IMR-90 (cell line): ENCODE data around the gene SLC6A12. TPM values are rescaled to one million over a fixed set of nuclear protein-coding genes. Genes with fewer than 3 reads are reported as not detected.

ENCODE experiments used
- ATAC-seq: fragments of 200-7000 bp; cut with Tn5 transposase; 2 replicates; pipeline ENCODE4 v1.9.1; 2020; ENCODE audit warnings: low read depth, mild to moderate bottlenecking, moderate library complexity
- BruUV-seq: library from RNA; stranded (reverse); fragments of 400-500 nt; replicated peaks from 2 replicates; lab custom pipeline; 2021; lab: Mats Ljungman, UMichigan
- CTCF ChIA-PET: fragments of 300-600 bp; formaldehyde crosslinking; extraction: SDS; loops from one replicate; lab custom pipeline; 2021; ENCODE audit warnings: antibody characterized with exemption; lab: Yijun Ruan, JAX
- POLR2A ChIA-PET: fragments of 300-600 bp; sonication (Branson Sonifier 250); formaldehyde crosslinking; loops from one replicate; lab custom pipeline; 2022; ENCODE audit warnings: antibody characterized with exemption; ENCODE audit not compliant: unreplicated experiment; lab: Charles Lee
- DNase-seq: peaks from one replicate; pipeline ENCODE4 v3.0.0; 2013
- H2AFZ ChIP-seq: replicated peaks from 2 replicates; pipeline ENCODE3; 2013; ENCODE audit warnings: low read length, mild to moderate bottlenecking; ENCODE audit not compliant: poor library complexity
- H2AK5ac ChIP-seq: 2 replicates; pipeline ENCODE4 v1.6.1; 2013; ENCODE audit warnings: low read depth, low read length, inconsistent platforms
- H2AK9ac ChIP-seq: replicated peaks from 2 replicates; pipeline ENCODE3; 2013; ENCODE audit warnings: mild to moderate bottlenecking, low read depth, low read length, moderate library complexity; ENCODE audit not compliant: poor library complexity
- H2BK120ac ChIP-seq: 2 replicates; pipeline ENCODE4 v1.6.1; 2013; ENCODE audit warnings: low read depth, low read length, inconsistent platforms
- H2BK15ac ChIP-seq: 3 replicates; pipeline ENCODE4 v1.6.1; 2013; ENCODE audit warnings: low read depth, low read length, inconsistent platforms
- H2BK20ac ChIP-seq: 2 replicates; pipeline ENCODE4 v1.6.1; 2013; ENCODE audit warnings: low read depth, mild to moderate bottlenecking, inconsistent platforms, low read length, moderate library complexity
- H2BK5ac ChIP-seq: 2 replicates; pipeline ENCODE4 v1.6.1; 2013; ENCODE audit warnings: mild to moderate bottlenecking, low read depth, low read length, inconsistent platforms; ENCODE audit not compliant: poor library complexity, severe bottlenecking
- H3K14ac ChIP-seq: replicated peaks from 2 replicates; pipeline ENCODE4 v1.6.1; 2013; ENCODE audit warnings: low read depth, low read length, inconsistent platforms
- H3K18ac ChIP-seq: 2 replicates; pipeline ENCODE4 v1.6.1; 2013; ENCODE audit warnings: low read depth, low read length, control low read depth
- H3K23ac ChIP-seq: 2 replicates; pipeline ENCODE4 v1.6.1; 2013; ENCODE audit warnings: low read depth, low read length, inconsistent platforms
- H3K27ac ChIP-seq: 2 replicates; pipeline ENCODE4 v1.5.1; 2013; ENCODE audit warnings: mild to moderate bottlenecking, control low read depth, low read length; ENCODE audit not compliant: insufficient read depth
- H3K27me3 ChIP-seq: 2 replicates; pipeline ENCODE4 v1.6.1; 2013; ENCODE audit warnings: low read length; ENCODE audit not compliant: control insufficient read depth, insufficient read depth
- H3K36me3 ChIP-seq: 2 replicates; pipeline ENCODE4 v1.6.1; 2013; ENCODE audit warnings: low read length, mixed read lengths; ENCODE audit not compliant: control insufficient read depth, insufficient read depth
- H3K4ac ChIP-seq: 2 replicates; pipeline ENCODE4 v1.6.1; 2013; ENCODE audit warnings: low read depth, low read length, inconsistent platforms
- H3K4me1 ChIP-seq: 2 replicates; pipeline ENCODE4 v1.6.1; 2013; ENCODE audit warnings: low read length, mixed read lengths; ENCODE audit not compliant: control insufficient read depth, insufficient read depth
- H3K4me2 ChIP-seq: 2 replicates; pipeline ENCODE4 v1.6.1; 2013; ENCODE audit warnings: low read depth, mild to moderate bottlenecking, control low read depth, low read length, moderate library complexity
- H3K4me3 ChIP-seq: 2 replicates; pipeline ENCODE4 v1.5.1; 2013; ENCODE audit warnings: low read depth, mild to moderate bottlenecking, control low read depth, low read length, moderate library complexity; ENCODE audit not compliant: insufficient read depth
- H3K56ac ChIP-seq: 2 replicates; pipeline ENCODE4 v1.6.1; 2013; ENCODE audit warnings: low read length, inconsistent platforms; ENCODE audit not compliant: insufficient read depth; ENCODE audit errors: extremely low read depth
- H3K79me1 ChIP-seq, 2 experiments: 2 replicates each; pipeline ENCODE4 v1.6.1; 2013; ENCODE audit warnings: low read length in 2 of 2, inconsistent platforms in 1 of 2, low read depth in 1 of 2
- H3K9ac ChIP-seq: 2 replicates; pipeline ENCODE4 v1.6.1; 2013; ENCODE audit warnings: low read depth, low read length, control low read depth
- H3K9me1 ChIP-seq: 2 replicates; pipeline ENCODE4 v1.6.1; 2013; ENCODE audit warnings: low read length, inconsistent platforms; ENCODE audit not compliant: insufficient read depth
- H3K9me3 ChIP-seq: 2 replicates; pipeline ENCODE4 v1.6.1; 2013; ENCODE audit warnings: low read length; ENCODE audit not compliant: control insufficient read depth, insufficient read depth
- H4K20me1 ChIP-seq: 2 replicates; pipeline ENCODE4 v1.6.1; 2013; ENCODE audit warnings: low read length, inconsistent platforms; ENCODE audit not compliant: insufficient read depth
- H4K5ac ChIP-seq: 2 replicates; pipeline ENCODE4 v1.6.1; 2013; ENCODE audit warnings: mild to moderate bottlenecking, low read depth, low read length, control low read depth
- H4K8ac ChIP-seq, 2 experiments: 2 replicates each; pipeline ENCODE4 v1.6.1; 2013; ENCODE audit warnings: low read depth in 2 of 2, low read length in 2 of 2, control low read depth in 1 of 2, inconsistent platforms in 1 of 2
- H4K91ac ChIP-seq: 2 replicates; pipeline ENCODE4 v1.6.1; 2013; ENCODE audit warnings: low read depth, low read length, inconsistent platforms; ENCODE audit not compliant: insufficient read depth
- CEBPB ChIP-seq: IDR thresholded peaks from 2 replicates; pipeline ENCODE4 v1.6.1; 2012; ENCODE audit warnings: low read depth, low read length, improper control_type of control experiment
- FOS ChIP-seq: fragments of 150-350 bp; IDR thresholded peaks from 2 replicates; pipeline ENCODE4 v1.6.1; 2016; ENCODE audit warnings: low read depth, low read length
- MAZ ChIP-seq: IDR thresholded peaks from 2 replicates; pipeline ENCODE4 v1.6.1; 2012; ENCODE audit warnings: low read depth, mild to moderate bottlenecking, low read length, improper control_type of control experiment, moderate library complexity, borderline replicate concordance
- RFX5 ChIP-seq: IDR thresholded peaks from 2 replicates; pipeline ENCODE4 v1.8.0; 2012; ENCODE audit warnings: low read depth, mild to moderate bottlenecking, low read length, moderate library complexity
- SMC3 ChIP-seq: fragments of 150-350 bp; IDR thresholded peaks from 2 replicates; pipeline ENCODE4 v1.6.1; 2016; ENCODE audit warnings: low read depth, mild to moderate bottlenecking, antibody characterized with exemption, low read length, moderate library complexity
- WGBS, 2 experiments: methylation state at CpG; one replicate each; pipeline versions ENCODE4 v1.1.5 to v1.1.7; 2013; ENCODE audit warnings: missing lambda C conversion rate in 2 of 2; ENCODE audit not compliant: insufficient read length in 1 of 2; ENCODE audit errors: extremely low coverage in 2 of 2; 5-methylcytosine and 5-hydroxymethylcytosine counted together
- dilution Hi-C: fragments of 300-500 bp; cut with HindIII; formaldehyde crosslinking; loops from one replicate; pipeline ENCODE4 v1.14.3; 2018; ENCODE audit warnings: low sequenced_read_pairs; ENCODE audit not compliant: unreplicated experiment
- in situ Hi-C: fragments of 300-500 bp; cut with MboI; formaldehyde crosslinking; loops from 3 replicates; pipeline ENCODE4 v1.14.3; 2019; ENCODE audit warnings: low sequenced_read_pairs, inconsistent platforms, mixed read lengths
- intact Hi-C: fragments of 100-400 bp; cut with micrococcal nuclease; formaldehyde crosslinking; loops from 2 replicates; pipeline ENCODE4 v1.10.0; 2022
- polyA plus RNA-seq, 3 experiments: library from polyadenylated mRNA; depleted of rRNA; stranded (reverse); fragments of >200 nt; gene quantifications; 2 replicates each; pipeline ENCODE4 v1.2.3, GENCODE V29; 2012; ENCODE audit warnings: low replicate concordance in 1 of 3
- total RNA-seq: library from RNA; depleted of rRNA; stranded (reverse); fragments of >200 nt; gene quantifications from 2 replicates; pipeline ENCODE4 v1.2.3, GENCODE V29; 2012

Gene SLC6A12
- total and polyA plus RNA-seq, 2 of the 4 experiments (the other 2 are of a cell fraction), result not detected

- intact Hi-C loops, result no loop called here
- in situ Hi-C loops, result no loop called here
- Histone ChIP-seq H3K9me3 (no peaks in the 10 kb centered on the region), H2AFZ (no peak overlapping the region), H3K4me3 (no peak overlapping the region), H3K9me1 (0 out of 2 replicates have a peak, but pooled peaks cover 2% of the 10 kb centered on the region), H2AK9ac (no peak overlapping the region), H3K79me1 (no peaks in the 10 kb centered on the region), H2BK15ac (no peak overlapping the region), H3K9ac (no peak overlapping the region), H3K27me3 (peaks cover 47% of the 10 kb centered on the region), H4K8ac (no peak overlapping the region), H4K91ac (no peak overlapping the region), H3K27ac (no peak overlapping the region), H3K4me1 (no peaks in the 10 kb centered on the region), H2AK5ac (no peak overlapping the region), H4K20me1 (no peaks in the 10 kb centered on the region), H3K18ac (no peak overlapping the region), H2BK20ac (no peak overlapping the region), H3K4ac (no peak overlapping the region), H3K56ac (no peak overlapping the region), H2BK120ac (no peak overlapping the region), H2BK5ac (no peak overlapping the region), H3K14ac (no peak overlapping the region), H3K23ac (no peak overlapping the region), H3K36me3 (no peaks in the 10 kb centered on the region), H4K5ac (no peak overlapping the region), H3K4me2 (no peak overlapping the region)
- no TSS peak for BruUV-seq
- 54 to 100% methylated on average over 1 to 3 of the region's 10 CpGs for WGBS, 2 experiments
- dilution Hi-C loops, result no loop called here
- TF ChIP-seq SMC3 (no peak), RFX5 (no peak), CEBPB (no peak), FOS (no peak), MAZ (no peak)
- ATAC-seq, result no peak
- ChIA-PET CTCF (no interaction called here), POLR2A (no interaction called here)
- no peak for DNase-seq
Observed at GRCh38 chr12:254039-254438, 40.1 kb upstream of the SLC6A12 start.
